ENCODE results near the gene ASIC3.

GRCh38 chr7:151063212-151063561 is 14.9 kb downstream of the ASIC3 start:
- TF ChIP-seq YY1 (IDR thresholded peaks at IDR 0.05; ENCODE audit: insufficient read depth, insufficient read length), result no peak
- TF ChIP-seq ZNF274 (IDR thresholded peaks at IDR 0.05; ENCODE audit: low read depth, low read length), result no peak
- no peak for TF ChIP-seq SUZ12 (IDR thresholded peaks at IDR 0.05; ENCODE audit: extremely low read depth, insufficient read depth, insufficient read length)

Measured in NT2/D1 (cell line).